Cardiac fibroblast (primary cell): ENCODE results near the gene SLC22A23.
"Not testable (repeated sequence)": the region's sequence is repeated elsewhere in the genome, so short reads cannot be mapped to it uniquely, and the experiment has no call there.

Experiments used
- DNase-seq, 2 donors: peaks; one replicate each; pipeline versions ENCODE4 v3.0.0 to v3.0.0-alpha.2; 2010; ENCODE audit warnings: low read depth in 2 of 2
- H3K4me3 ChIP-seq, 2 donors: replicated peaks in 1 of 2; 1 replicate in 1 of 2; 2 replicates in 1 of 2; pipeline ENCODE4 v1.5.1; 2011; ENCODE audit warnings: low read depth in 2 of 2, low read length in 2 of 2, mild to moderate bottlenecking in 2 of 2, moderate library complexity in 1 of 2
- TF ChIP-seq, protein P1 (sequence below): IDR thresholded peaks from one replicate; pipeline ENCODE4 v1.5.1; 2011; ENCODE audit warnings: low read depth, mild to moderate bottlenecking, low read length, inconsistent platforms

Gene SLC22A23

DNA sequence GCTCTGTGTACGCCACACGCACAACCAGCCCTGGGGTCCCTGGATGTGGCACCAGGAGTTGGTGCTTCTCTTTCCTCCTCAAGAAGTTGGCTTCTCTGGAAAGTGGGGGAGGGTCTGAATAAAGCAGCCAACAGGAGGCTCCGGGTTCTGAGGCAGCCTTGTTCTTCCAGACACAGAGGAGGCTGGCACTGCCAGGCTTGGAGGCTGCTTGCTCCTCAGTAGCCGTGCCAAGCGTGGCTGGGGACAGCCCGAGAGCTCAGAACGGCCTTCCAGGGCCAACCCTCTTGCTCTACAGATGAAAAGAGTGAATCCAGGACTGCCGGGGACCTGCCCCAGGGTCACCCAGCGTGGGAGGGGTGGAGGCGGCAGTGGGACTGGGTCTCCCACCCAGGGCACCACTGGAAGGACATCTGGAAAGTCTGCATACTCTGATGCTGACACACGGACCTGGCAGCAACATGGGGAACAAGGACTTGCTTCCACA is 70.4 kb downstream of the SLC22A23 start:
- DNase-seq, result no peak
- TF ChIP-seq, protein P1, sequence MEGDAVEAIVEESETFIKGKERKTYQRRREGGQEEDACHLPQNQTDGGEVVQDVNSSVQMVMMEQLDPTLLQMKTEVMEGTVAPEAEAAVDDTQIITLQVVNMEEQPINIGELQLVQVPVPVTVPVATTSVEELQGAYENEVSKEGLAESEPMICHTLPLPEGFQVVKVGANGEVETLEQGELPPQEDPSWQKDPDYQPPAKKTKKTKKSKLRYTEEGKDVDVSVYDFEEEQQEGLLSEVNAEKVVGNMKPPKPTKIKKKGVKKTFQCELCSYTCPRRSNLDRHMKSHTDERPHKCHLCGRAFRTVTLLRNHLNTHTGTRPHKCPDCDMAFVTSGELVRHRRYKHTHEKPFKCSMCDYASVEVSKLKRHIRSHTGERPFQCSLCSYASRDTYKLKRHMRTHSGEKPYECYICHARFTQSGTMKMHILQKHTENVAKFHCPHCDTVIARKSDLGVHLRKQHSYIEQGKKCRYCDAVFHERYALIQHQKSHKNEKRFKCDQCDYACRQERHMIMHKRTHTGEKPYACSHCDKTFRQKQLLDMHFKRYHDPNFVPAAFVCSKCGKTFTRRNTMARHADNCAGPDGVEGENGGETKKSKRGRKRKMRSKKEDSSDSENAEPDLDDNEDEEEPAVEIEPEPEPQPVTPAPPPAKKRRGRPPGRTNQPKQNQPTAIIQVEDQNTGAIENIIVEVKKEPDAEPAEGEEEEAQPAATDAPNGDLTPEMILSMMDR, result no peak
- H3K4me3 ChIP-seq, result no peak overlapping the region

DNA sequence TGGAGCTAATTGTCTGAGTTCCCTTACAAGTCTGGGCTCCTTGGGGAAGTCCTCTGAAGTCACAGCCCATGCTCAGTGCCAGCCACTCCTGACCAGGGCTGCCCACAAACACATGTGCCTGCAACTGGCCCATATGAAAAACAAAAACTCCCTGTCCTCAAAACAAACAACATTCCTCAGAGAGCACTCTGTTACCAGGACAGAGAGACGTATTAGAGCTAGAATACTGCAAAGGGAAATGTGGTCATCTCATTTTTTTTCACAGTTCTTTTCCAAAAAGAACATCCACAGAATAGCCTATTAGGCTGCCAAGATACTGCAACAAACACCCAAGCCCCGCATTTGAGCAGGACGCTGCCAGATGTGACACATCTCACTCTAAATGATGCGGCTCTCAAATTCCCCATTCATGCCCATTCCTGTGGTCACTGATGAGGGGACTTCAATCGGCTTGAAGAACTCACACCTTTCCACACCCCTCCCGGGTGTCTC is 71.1 kb downstream of the SLC22A23 start:
- TF ChIP-seq, protein P1, result no peak
- DNase-seq, result peak; percentile 42 to 75
- H3K4me3 ChIP-seq, result no peak overlapping the region

DNA sequence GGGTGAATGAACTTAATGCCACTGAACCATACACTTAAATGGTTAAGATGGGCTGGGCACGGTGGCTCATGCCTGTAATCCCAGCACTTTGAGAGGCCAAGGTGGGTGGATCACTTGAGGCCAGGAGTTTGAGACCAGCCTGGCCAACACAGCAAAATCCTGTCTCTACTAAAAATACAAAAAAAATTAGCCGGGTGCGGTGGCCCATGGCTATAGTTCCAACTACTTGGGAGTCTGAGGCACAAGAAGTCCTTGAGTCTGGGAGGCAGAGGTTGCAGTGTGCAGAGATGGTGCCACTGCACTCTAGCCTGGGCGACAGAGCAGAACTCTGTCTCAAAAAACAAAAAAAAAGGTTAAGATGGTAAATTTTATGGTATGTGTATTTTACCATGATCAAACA is 71.7 kb downstream of the SLC22A23 start:
- not testable (repeated sequence) for H3K4me3 ChIP-seq, DNase-seq

DNA sequence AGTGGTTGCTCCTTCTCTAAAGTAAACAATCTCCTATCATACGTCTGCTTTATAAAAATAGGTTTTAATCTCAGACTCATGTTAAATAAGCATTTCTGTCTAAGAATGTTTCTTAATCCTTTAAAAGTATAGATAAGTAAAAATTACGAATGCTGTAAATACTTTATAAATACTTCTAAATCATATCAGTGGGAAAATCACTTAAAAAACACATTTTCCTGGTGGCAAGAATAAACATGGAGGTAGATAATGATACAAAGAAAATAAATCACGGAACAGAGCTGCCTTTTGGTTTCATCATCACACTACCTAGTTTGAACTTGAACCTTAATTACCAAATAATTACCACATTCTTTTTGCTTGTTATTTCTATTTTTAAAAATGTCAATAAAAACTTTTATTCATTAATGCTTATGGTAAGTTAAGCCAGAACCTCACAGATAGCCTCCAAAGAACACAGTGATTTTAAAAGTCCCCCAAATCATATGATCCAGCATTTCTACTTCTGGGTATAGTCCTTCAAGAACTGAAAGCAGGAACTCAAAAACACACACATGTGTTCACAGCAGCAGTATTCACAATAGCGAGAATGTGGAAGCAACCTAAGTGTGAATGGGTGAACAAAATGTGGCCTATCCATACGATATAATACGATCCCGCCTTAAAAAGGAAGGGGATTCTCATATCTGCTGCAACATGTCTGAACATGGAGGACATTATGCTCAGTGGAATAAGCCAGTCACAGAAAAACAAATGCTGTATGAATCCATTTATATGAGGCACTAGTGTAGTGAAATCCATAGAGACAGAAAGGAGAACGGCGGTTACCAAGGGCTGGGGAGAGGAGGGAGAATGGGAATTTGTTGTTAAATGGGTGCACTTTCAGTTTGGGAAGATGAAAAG is 72.4 kb downstream of the SLC22A23 start:
- TF ChIP-seq, protein P1, result no peak

DNA sequence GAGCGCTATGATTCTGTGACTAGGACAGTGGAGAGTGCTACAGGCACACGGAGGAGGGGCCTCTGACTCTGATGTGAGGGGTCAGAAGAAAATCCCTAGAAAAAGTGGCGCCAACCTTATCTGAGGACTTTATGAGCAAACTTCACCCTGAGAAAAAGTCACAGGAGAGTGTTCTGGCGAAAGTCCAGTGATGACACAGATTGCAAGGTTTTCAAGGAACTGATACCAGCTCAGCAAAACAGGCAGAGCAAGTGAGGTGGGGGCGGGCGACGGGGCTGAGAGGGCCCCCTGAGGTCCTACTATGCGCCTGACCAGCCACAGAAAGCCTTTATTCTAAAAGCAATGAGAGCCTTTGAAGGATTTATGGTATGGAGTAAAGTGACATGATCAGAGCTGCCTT is 73.3 kb downstream of the SLC22A23 start:
- TF ChIP-seq, protein P1, result no peak

More for the DNA sequence above, 72.4 kb downstream of the SLC22A23 start:
- no peak for DNase-seq
- H3K4me3 ChIP-seq, result no peak overlapping the region

DNA sequence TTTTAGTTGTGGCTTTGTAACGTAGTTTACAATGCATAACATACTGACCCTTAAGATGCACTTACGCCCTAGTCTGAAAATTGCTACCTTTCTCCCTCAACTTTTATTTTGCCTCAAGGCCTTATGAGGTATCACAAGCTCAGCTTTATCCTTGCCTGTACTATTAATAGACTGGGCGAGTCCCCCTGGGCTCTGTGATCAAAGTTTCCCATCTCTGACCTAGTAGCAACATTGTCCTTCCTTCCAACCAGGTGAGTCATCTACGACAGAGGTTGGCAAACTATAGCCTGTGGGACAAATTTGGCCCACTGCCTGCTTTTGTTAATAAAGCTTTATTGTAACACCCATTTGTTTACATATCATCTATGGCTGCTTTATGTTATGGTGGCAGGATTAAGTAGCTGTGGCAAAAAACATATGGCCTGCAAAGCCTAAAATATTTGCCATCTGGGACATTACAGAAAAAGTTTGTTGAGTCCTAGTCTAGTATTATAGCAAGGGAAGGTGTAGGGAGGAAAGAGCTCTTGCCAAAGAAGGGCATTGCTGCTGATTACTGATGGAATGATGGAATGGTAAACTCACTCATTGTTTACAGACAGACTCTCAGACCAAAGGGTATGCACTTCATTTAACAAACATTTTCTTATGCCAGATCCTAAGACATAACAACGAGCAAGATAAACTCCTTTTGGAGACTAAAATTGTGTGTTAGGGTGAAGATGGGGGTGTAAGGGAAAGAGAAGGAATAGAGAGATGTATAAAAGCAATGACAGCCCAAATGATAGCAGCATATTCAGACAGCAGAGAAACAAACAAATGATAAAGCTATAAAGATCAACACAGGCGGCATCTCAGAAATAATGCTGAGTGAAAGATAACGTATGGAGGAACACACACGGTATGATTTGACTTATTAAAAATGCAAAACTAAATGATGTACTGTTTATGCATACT is 74.2 kb downstream of the SLC22A23 start:
- no peak overlapping the region for H3K4me3 ChIP-seq
- DNase-seq, result peak in 1 of 2 donors; percentile 69
- TF ChIP-seq, protein P1, result no peak

More for the DNA sequence above, 73.3 kb downstream of the SLC22A23 start:
- no peak overlapping the region for H3K4me3 ChIP-seq
- peak; percentile 36 to 76 for DNase-seq
